Measurements from ENCODE around the gene TMEM150B. TPM values are rescaled to one million over a fixed set of nuclear protein-coding genes. Genes with fewer than 3 reads are reported as not detected.

Gene TMEM150B
- polyA plus RNA-seq, 3 donors, result 10.1 to 65.6 (median 11.2) TPM

- 89% methylated on average over 7 of the region's 18 CpGs for WGBS (ENCODE audit: insufficient coverage)
- intact Hi-C loops (cut with micrococcal nuclease), result loop anchor here in 1 of 2 donors (5.0 kb wide), 1 partner anchor 41 kb away; the partner anchor contains the start of gene COX6B2
These were observed 13.3 kb downstream of the TMEM150B start for GRCh38 chr19:55311797-55312196.

GRCh38 chr19:55311397-55311796 is 13.7 kb downstream of the TMEM150B start:
- no peak for TF ChIP-seq CTCF (IDR thresholded peaks at IDR 0.05)
- H3K79me2 ChIP-seq (ENCODE audit: insufficient read depth, low read length), result no peaks in the 10 kb centered on the region
- no peak overlapping the region for H3K4me3 ChIP-seq (replicated peaks in 1 of 3; ENCODE audit: low read depth in 2 of 3, low read length in 3 of 3)
- H2AFZ ChIP-seq (ENCODE audit: insufficient read depth, low read depth, low read length, poor library complexity, severe bottlenecking), result no peak overlapping the region
- Mint-ChIP-seq H3K36me3 (peaks cover 32 to 43% of the 10 kb centered on the region in 2 donors), H3K4me1 (peaks cover 8% of the 10 kb centered on the region), H3K27ac (no peak overlapping the region), H3K4me3 (no peak overlapping the region), H3K27me3 (ENCODE audit: low read depth in 3 of 3) (peaks cover 0 to 3% (median 2%) of the 10 kb centered on the region in 3 donors), H3K9me3 (peaks cover 0 to 11% (median 6%) of the 10 kb centered on the region in 7 donors)
- 96% methylated on average over 8 of the region's 9 CpGs for WGBS (ENCODE audit: insufficient coverage)
- no peaks in the 10 kb centered on the region for H3K27me3 ChIP-seq (ENCODE audit: control insufficient read depth in 2 of 2, insufficient read depth in 2 of 2, low read length in 2 of 2)
- intact Hi-C loops (cut with micrococcal nuclease), result loop anchor here in 1 of 2 donors (5.0 kb wide), 1 partner anchor 41 kb away; the partner anchor contains the start of gene COX6B2
- no peaks in the 10 kb centered on the region for H3K4me1 ChIP-seq (ENCODE audit: control insufficient read depth in 1 of 2, insufficient read depth in 2 of 2, low read length in 2 of 2)
- no peak overlapping the region for H3K9ac ChIP-seq (ENCODE audit: insufficient read depth, low read length, poor library complexity, severe bottlenecking)
- peaks cover 51% of the 10 kb centered on the region for H4K20me1 ChIP-seq (ENCODE audit: insufficient read depth, low read length)
- no peak for DNase-seq
- H3K27ac ChIP-seq (ENCODE audit: low read depth in 1 of 2, low read length in 2 of 2), result no peak overlapping the region
- H3K36me3 ChIP-seq (replicated peaks in 1 of 2; ENCODE audit: control insufficient read depth in 1 of 2, insufficient read depth in 2 of 2, low read length in 2 of 2), result peaks cover 28 to 36% of the 10 kb centered on the region in 2 donors
- peaks cover 0 to 13% of the 10 kb centered on the region in 2 donors for H3K9me3 ChIP-seq (replicated peaks in 1 of 2; ENCODE audit: control insufficient read depth in 1 of 2, insufficient read depth in 1 of 2, low read length in 2 of 2)
- H3K4me2 ChIP-seq (replicated peaks; ENCODE audit: extremely low read depth, low read length, poor library complexity, severe bottlenecking), result no peak overlapping the region

More at GRCh38 chr19:55311797-55312196, 13.3 kb downstream of the TMEM150B start:
- no peaks in the 10 kb centered on the region for H3K27me3 ChIP-seq (ENCODE audit: control insufficient read depth in 2 of 2, insufficient read depth in 2 of 2, low read length in 2 of 2)
- peaks cover 8% of the 10 kb centered on the region for H3K4me1 Mint-ChIP-seq
- H4K20me1 ChIP-seq (ENCODE audit: insufficient read depth, low read length), result peaks cover 55% of the 10 kb centered on the region
- TF ChIP-seq CTCF (IDR thresholded peaks at IDR 0.05), result no peak
- H3K79me2 ChIP-seq (ENCODE audit: insufficient read depth, low read length), result no peaks in the 10 kb centered on the region
- H2AFZ ChIP-seq (ENCODE audit: insufficient read depth, low read depth, low read length, poor library complexity, severe bottlenecking), result no peak overlapping the region
- H3K27ac Mint-ChIP-seq, result no peak overlapping the region
- no peak overlapping the region for H3K4me3 ChIP-seq (replicated peaks in 1 of 3; ENCODE audit: low read depth in 2 of 3, low read length in 3 of 3)
- peaks cover 0 to 13% of the 10 kb centered on the region in 2 donors for H3K9me3 ChIP-seq (replicated peaks in 1 of 2; ENCODE audit: control insufficient read depth in 1 of 2, insufficient read depth in 1 of 2, low read length in 2 of 2)
- DNase-seq, result no peak
- H3K9ac ChIP-seq (ENCODE audit: insufficient read depth, low read length, poor library complexity, severe bottlenecking), result no peak overlapping the region
- peaks cover 0 to 3% (median 2%) of the 10 kb centered on the region in 3 donors for H3K27me3 Mint-ChIP-seq (ENCODE audit: low read depth in 3 of 3)
- peaks cover 32 to 40% of the 10 kb centered on the region in 2 donors for H3K36me3 ChIP-seq (replicated peaks in 1 of 2; ENCODE audit: control insufficient read depth in 1 of 2, insufficient read depth in 2 of 2, low read length in 2 of 2)
- H3K4me3 Mint-ChIP-seq, result no peak overlapping the region
- peaks cover 36 to 47% of the 10 kb centered on the region in 2 donors for H3K36me3 Mint-ChIP-seq
- H3K4me2 ChIP-seq (replicated peaks; ENCODE audit: extremely low read depth, low read length, poor library complexity, severe bottlenecking), result no peak overlapping the region
- H3K4me1 ChIP-seq (ENCODE audit: control insufficient read depth in 1 of 2, insufficient read depth in 2 of 2, low read length in 2 of 2), result no peaks in the 10 kb centered on the region
- H3K27ac ChIP-seq (ENCODE audit: low read depth in 1 of 2, low read length in 2 of 2), result no peak overlapping the region
- H3K9me3 Mint-ChIP-seq, result peaks cover 0 to 11% (median 6%) of the 10 kb centered on the region in 7 donors

Measured in CD14-positive monocyte (primary cell).